Glutamatergic neuron (in vitro differentiated cells): Measurements from ENCODE around the gene UNC79. TPM values are rescaled to one million over a fixed set of nuclear protein-coding genes. Genes with fewer than 3 reads are reported as not detected.
A peak's percentile ranks its signal among the peaks of the same experiment; 100 is the strongest.

ENCODE experiments used
- DNase-seq: peaks from one replicate; pipeline ENCODE4 v3.0.0; 2022
- H3K27ac Mint-ChIP-seq: one replicate; pipeline ENCODE4 v1.8.0; 2020; ENCODE audit warnings: mild to moderate bottlenecking, mixed read lengths, inconsistent platforms; ENCODE audit not compliant: unreplicated experiment
- H3K27me3 Mint-ChIP-seq: one replicate; pipeline ENCODE4 v1.8.0; 2020; ENCODE audit warnings: mild to moderate bottlenecking, moderate library complexity, mixed read lengths, inconsistent platforms; ENCODE audit not compliant: unreplicated experiment
- H3K36me3 Mint-ChIP-seq: one replicate; pipeline ENCODE4 v1.8.0; 2020; ENCODE audit warnings: mild to moderate bottlenecking, mixed read lengths, inconsistent platforms; ENCODE audit not compliant: unreplicated experiment
- H3K4me1 Mint-ChIP-seq: one replicate; pipeline ENCODE4 v1.8.0; 2020; ENCODE audit warnings: mild to moderate bottlenecking, low read depth, mixed read lengths, inconsistent platforms; ENCODE audit not compliant: unreplicated experiment
- H3K4me3 Mint-ChIP-seq: one replicate; pipeline ENCODE4 v1.8.0; 2020; ENCODE audit warnings: mild to moderate bottlenecking, mixed read lengths, inconsistent platforms; ENCODE audit not compliant: unreplicated experiment
- H3K9me3 Mint-ChIP-seq: one replicate; pipeline ENCODE4 v1.8.0; 2020; ENCODE audit warnings: mild to moderate bottlenecking, moderate library complexity, mixed read lengths, inconsistent platforms; ENCODE audit not compliant: unreplicated experiment
- total RNA-seq: library from RNA; stranded (reverse); fragmentation: NEBNext Ultra II Directional; extraction: Animal tissue kit (Norgen Biotek cat#: 25700); gene quantifications from one replicate; pipeline ENCODE4 v1.2.1, GENCODE V29; 2021; ENCODE audit not compliant: unreplicated experiment
- TF ChIP-seq, protein P1 (sequence below): fragments of 200-600 bp; sonication (generic); IDR thresholded peaks from one replicate; pipeline ENCODE4 v1.5.0; 2021; ENCODE audit not compliant: partially characterized antibody, unreplicated experiment

Gene UNC79
- total RNA-seq, 1 donor from 2014 or later: 29.5 TPM

DNA sequence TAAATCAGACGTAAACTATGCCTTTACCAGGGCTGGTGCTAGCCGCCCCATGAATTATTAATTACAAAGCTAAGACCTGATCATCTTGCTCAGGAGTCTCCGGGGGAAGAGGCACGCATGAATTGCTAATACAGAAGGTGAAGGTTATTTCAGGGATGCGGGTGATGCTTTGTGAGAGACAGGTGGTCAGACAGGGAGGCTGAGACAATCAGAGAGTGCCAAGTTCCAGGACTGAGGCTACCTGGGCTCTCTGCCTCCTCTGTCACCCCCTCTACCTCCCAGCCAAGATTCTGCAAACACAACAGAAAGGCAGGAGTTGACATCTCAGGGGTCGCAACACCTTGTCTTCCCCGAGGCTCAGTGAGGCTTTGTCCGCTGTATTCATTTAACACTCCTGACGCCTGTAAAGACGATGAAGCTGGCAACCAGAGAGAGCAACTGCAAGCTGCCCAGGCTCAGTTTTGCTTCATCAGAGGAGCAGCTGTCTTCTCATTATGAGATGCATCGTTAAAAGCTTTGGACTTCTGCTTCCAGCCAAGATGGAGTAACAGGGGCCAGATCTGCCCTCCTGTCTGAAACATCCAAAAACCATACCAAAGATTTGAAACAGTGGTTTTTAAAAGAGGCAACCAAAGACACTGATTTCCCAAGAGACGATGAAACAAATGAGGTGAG is 311.0 kb downstream of the UNC79 start:
- Mint-ChIP-seq H3K4me1 (peaks cover 29% of the 10 kb centered on the region), H3K9me3 (peaks cover 7% of the 10 kb centered on the region), H3K36me3 (no peaks in the 10 kb centered on the region), H3K27ac (peak overlapping the region; percentile 81), H3K27me3 (peaks cover 10% of the 10 kb centered on the region), H3K4me3 (peak overlapping the region; percentile 73)
- TF ChIP-seq, protein P1, sequence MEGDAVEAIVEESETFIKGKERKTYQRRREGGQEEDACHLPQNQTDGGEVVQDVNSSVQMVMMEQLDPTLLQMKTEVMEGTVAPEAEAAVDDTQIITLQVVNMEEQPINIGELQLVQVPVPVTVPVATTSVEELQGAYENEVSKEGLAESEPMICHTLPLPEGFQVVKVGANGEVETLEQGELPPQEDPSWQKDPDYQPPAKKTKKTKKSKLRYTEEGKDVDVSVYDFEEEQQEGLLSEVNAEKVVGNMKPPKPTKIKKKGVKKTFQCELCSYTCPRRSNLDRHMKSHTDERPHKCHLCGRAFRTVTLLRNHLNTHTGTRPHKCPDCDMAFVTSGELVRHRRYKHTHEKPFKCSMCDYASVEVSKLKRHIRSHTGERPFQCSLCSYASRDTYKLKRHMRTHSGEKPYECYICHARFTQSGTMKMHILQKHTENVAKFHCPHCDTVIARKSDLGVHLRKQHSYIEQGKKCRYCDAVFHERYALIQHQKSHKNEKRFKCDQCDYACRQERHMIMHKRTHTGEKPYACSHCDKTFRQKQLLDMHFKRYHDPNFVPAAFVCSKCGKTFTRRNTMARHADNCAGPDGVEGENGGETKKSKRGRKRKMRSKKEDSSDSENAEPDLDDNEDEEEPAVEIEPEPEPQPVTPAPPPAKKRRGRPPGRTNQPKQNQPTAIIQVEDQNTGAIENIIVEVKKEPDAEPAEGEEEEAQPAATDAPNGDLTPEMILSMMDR: no peak
- no peak for DNase-seq

DNA sequence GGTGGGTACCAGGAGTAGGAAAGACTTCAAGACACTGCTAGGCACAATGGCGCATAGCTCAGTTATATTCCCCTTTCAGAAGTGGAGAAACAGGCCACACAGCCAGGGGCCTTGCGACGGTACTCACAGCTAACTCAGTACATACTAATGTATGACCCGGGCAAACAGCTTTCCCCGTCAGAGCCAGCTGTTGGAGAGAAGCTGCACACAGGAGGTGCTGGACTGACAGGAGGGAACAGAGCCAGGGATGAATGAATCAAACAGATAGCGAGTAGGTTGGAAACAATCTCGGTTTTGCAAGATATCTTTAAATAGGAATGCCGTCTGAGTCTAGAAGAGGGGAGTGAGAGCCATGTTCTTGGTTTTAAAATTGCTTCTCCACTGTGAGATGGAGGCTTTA is 312.0 kb downstream of the UNC79 start:
- Mint-ChIP-seq H3K4me1 (peaks cover 35% of the 10 kb centered on the region), H3K9me3 (peaks cover 7% of the 10 kb centered on the region), H3K36me3 (no peaks in the 10 kb centered on the region), H3K27me3 (peaks cover 12% of the 10 kb centered on the region), H3K27ac (no peak overlapping the region), H3K4me3 (no peak overlapping the region)
- TF ChIP-seq, protein P1: no peak
- DNase-seq: no peak

DNA sequence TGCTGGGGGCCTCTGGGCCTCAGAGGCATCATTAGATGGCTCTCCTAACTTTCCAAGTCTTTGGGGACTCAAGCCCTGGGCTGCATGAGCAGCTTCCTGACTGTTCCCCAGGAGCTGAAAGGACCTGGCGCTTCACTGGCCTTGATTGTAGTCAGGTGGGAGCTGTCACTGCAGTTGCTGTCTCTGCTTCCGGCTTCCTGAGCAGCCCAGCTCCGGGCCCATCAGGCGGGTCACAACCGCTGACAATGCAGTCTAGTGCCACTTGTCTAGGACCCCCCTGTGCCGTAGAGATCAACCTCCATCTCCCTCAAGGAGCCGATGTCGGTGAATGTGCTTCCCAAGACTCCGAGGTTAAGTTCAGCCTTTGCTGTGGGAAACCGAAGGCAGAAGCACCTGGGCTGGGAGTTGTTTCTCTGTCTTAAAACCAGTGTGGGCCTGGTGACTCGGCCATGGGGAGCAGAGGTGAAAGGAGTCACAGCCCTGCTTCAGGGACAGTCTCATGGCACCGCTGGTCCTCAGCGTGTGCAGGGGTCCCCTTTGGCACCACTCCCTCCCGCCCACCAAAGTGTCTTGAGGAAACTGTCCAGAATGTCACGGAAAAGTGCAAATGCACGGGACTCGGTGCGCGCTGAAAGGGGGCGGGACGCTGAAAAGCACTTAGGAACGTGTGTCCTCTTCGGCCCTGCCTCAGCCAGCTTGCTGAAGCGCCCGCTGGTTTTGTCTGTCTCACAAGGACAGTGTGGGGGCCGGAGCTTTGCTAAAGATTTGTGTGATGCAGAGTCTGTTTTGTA is 312.7 kb downstream of the UNC79 start:
- Mint-ChIP-seq H3K4me3 (no peak overlapping the region), H3K4me1 (peaks cover 41% of the 10 kb centered on the region), H3K9me3 (peaks cover 9% of the 10 kb centered on the region), H3K36me3 (no peaks in the 10 kb centered on the region), H3K27me3 (peaks cover 9% of the 10 kb centered on the region), H3K27ac (no peak overlapping the region)
- no peak for DNase-seq
- TF ChIP-seq, protein P1: no peak

DNA sequence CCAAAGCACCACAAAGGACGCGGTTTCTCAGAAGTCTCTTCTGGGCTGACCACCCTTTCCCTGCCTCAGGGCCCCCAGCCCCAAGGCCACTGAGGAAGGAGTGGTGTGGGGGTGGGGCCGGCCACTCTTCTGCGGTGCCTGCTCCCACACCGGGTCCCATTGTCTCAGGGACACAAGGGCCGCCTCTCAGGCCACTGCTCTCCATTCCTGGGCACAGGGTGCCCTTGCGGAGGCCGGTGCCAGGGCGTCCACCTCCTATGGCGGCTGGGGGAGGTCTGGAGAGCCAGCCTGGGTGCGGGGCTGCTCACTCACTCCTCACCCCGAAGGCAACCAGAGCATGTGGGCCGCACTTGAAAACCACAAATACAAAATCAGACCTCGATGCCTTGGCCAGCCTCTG is 313.4 kb downstream of the UNC79 start:
- DNase-seq: no peak
- TF ChIP-seq, protein P1: no peak
- H3K36me3 Mint-ChIP-seq: no peaks in the 10 kb centered on the region
- H3K4me3 Mint-ChIP-seq: no peak overlapping the region
- no peak overlapping the region for H3K27ac Mint-ChIP-seq
- H3K4me1 Mint-ChIP-seq: peaks cover 43% of the 10 kb centered on the region
- H3K9me3 Mint-ChIP-seq: peaks cover 9% of the 10 kb centered on the region
- H3K27me3 Mint-ChIP-seq: peaks cover 9% of the 10 kb centered on the region

DNA sequence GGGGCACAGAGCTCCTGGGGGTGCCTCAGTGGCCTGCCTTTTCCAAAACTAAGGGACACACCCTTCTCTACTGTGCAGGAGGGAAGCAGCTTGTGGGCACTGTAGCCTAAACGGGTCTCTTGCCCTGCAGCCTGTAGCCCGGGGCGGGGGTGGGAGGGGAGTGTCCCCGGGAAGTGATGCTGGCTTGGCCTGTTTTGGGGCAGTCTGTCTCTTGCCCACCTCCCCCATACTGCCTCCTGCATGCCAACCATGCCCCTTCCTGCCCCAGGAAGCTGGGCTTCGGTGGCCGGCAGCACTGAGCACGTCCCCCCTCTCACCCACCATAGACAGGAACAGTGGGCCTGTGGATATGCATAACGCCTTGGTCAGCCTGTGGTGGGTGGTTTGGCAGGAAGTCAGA is 314.1 kb downstream of the UNC79 start:
- Mint-ChIP-seq H3K27me3 (peaks cover 9% of the 10 kb centered on the region), H3K4me1 (peaks cover 45% of the 10 kb centered on the region), H3K36me3 (no peaks in the 10 kb centered on the region), H3K27ac (no peak overlapping the region), H3K4me3 (no peak overlapping the region), H3K9me3 (peaks cover 9% of the 10 kb centered on the region)
- no peak for DNase-seq
- TF ChIP-seq, protein P1: no peak
